ENCODE results near the gene FZD4. TPM values are rescaled to one million over a fixed set of nuclear protein-coding genes. Genes with fewer than 3 reads are reported as not detected.

FZD4 gene
- total RNA-seq (2013; cell fraction: nucleolus; rRNA removed) = 0.04 and 0.22 TPM in 2 replicates
- under 0.01 TPM in 1 of 2 replicates, not detected in the other for total RNA-seq (2014; rRNA removed)
- under 0.01 TPM in 1 of 2 replicates, not detected in the other for total RNA-seq (2014; rRNA removed; fragmentation: Illumina TruSeq; extraction: Trizol)
- total RNA-seq (2021) = 0.05 and 0.13 TPM in 2 replicates
- not detected for polyA plus RNA-seq (2011; ENCODE audit: low read depth)
- 0.01 TPM in 2 replicates for polyA plus RNA-seq (2011; rRNA removed)
- 0.03 TPM in 2 replicates for polyA plus RNA-seq (2011; cell fraction: cytosol; rRNA removed)
- polyA plus RNA-seq (2011; cell fraction: nucleus; rRNA removed) = 0.01 and 0.03 TPM in 2 replicates
- not detected in 2 replicates for polyA plus RNA-seq (2012)
- not detected in 2 replicates for polyA plus RNA-seq (2014; fragmentation: Illumina TruSeq; extraction: Trizol)
- polyA plus RNA-seq (2014; fragmentation: Nextera tagmentation; extraction: Ambion mirVana) = not detected
- 0.01 TPM in 1 of 2 replicates, not detected in the other for polyA plus RNA-seq (2014; rRNA removed)
- not detected for polyA plus RNA-seq (2016; fragmentation: Nextera tagmentation; extraction: Ambion mirVana)
- polyA minus RNA-seq (2011; rRNA and poly(A)+ RNA removed) = 0.05 and 0.07 TPM in 2 replicates
- 0.13 and 0.31 TPM in 2 replicates for polyA minus RNA-seq (2011; cell fraction: cytosol; rRNA and poly(A)+ RNA removed)
- polyA minus RNA-seq (2011; cell fraction: nucleus; rRNA and poly(A)+ RNA removed) = under 0.01 and 0.10 TPM in 2 replicates
- Bru-seq, nascent RNA = percentile 27 among the genes with signal in this experiment
- BruChase-seq, experiment 1, labeled RNA remaining after a 6-hour chase = percentile 25 among the genes with signal in this experiment
- percentile 32 among the genes with signal in this experiment for BruChase-seq, experiment 2, labeled RNA remaining after a 2-hour chase
- long read RNA-seq, experiment 1 = 0 reads
- long read RNA-seq, experiment 2 = 0 reads

DNA sequence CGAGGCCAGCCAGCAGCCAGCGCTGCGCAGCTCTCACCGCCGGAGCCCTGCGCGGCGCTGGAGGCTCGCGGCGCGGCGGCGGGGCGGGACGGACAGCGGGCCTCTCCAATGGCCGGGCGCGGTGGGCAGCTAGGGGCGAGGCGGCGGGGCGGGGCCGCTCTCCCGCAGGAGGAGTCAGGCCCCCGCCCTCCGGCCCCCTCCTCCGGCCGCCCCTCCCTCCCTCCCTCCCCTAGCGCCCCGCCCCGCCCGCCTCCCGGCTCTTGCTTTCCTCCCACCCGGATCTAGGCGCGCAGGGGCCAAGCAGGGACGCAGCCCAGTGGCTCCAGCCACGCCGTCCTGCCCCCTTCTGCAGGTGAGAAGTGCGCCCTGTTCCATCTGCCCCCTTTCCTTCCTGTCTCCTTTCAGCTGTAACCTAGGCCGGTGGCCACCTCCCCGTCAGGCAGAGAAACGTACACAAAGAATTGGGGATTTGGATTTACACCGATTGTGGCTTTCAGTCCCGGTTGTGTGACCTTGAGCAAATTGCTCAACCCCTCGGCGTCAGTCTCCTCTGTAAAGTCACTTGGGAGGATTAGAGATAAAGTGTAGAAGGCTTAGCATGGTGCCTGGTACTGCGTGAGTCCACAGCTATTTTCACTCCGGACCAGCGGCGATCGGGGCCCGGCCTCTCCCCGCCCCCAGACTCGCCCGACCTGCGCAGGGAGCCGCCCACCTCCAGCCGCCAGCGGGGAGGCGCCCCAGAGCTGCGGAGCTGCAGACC is at the start of gene FZD4:
TSS of gene FZD4 (minus strand) at position 35 of the 760 bp plus-strand sequence. CDS start 310 bp downstream, outside the sequence.
- CTCF ChIA-PET = interaction anchor here (1.0 kb wide), 1 partner anchor 335 kb away, joined by 3 read pairs; no protein-coding TSS in a partner anchor
- Histone ChIP-seq H3K27ac (ENCODE audit: control insufficient read depth, insufficient read depth) (no peak within 1 kb of the TSS), H3K79me2 (ENCODE audit: control insufficient read depth, insufficient read depth, low read length) (no peaks in the 10 kb centered on the region), H3K36me3 (ENCODE audit: control insufficient read depth in 2 of 2, insufficient read depth in 2 of 2, low read length in 1 of 2) (no peaks in the 10 kb centered on the region), H3K4me1 (ENCODE audit: control insufficient read depth, insufficient read depth, low read length) (no peaks in the 10 kb centered on the region; the same call in 1 of the 2 replicates), H3K27me3 (replicated peaks in 1 of 2; ENCODE audit: control insufficient read depth in 2 of 2, insufficient read depth in 2 of 2, low read length in 1 of 2) (peaks cover 3 to 9% of the 10 kb centered on the region in 2 experiments; a peak in 2 of 4 replicates), H3K4me3 (peak within 1 kb of the TSS; percentile 98), H3K9ac (ENCODE audit: control insufficient read depth, insufficient read depth, low read length) (no peak within 1 kb of the TSS; the same call in 1 of the 2 replicates), H2AFZ (ENCODE audit: control insufficient read depth, low read depth, low read length) (peak within 1 kb of the TSS; percentile 73), H4K20me1 (ENCODE audit: control insufficient read depth, insufficient read depth) (no peaks in the 10 kb centered on the region), H3K4me2 (ENCODE audit: control insufficient read depth, insufficient read depth) (peak within 1 kb of the TSS; percentile 88), H3K9me3 (replicated peaks; ENCODE audit: control insufficient read depth, insufficient read depth, low read length) (no peaks in the 10 kb centered on the region)
- ATAC-seq = peak; percentile 98
- no peak for FAIRE-seq
- intact Hi-C loops (cut with micrococcal nuclease; ENCODE audit: unreplicated experiment) (no loop called here), in situ Hi-C loops (cut with MboI) (no loop called here)
- peak; percentile 5 for DNase-seq (ENCODE audit: low read depth, low spot score)
- RAD21 ChIA-PET (ENCODE audit: unreplicated experiment) = interaction anchor here (0.6 to 1.5 kb wide), 3 partner anchors 16 to 155 kb away, joined by 3 to 5 read pairs (median 3); no protein-coding TSS in a partner anchor
- SMC1A ChIA-PET (ENCODE audit: uncharacterized antibody, unreplicated experiment) = interaction anchor here (0.6 to 1.1 kb wide), 3 partner anchors 16 to 466 kb away, joined by 3 read pairs; no protein-coding TSS in a partner anchor
- WGBS (ENCODE audit: insufficient coverage, insufficient replicate concordance, low lambda C conversion rate, missing lambda C conversion rate) = under 1% methylated on average over 49 of the region's 64 CpGs
- POLR2A ChIA-PET = no interaction called here
- no TSS peak for BruUV-seq (replicated peaks)
- TF ChIP-seq KDM1A (IDR thresholded peaks at IDR 0.05; ENCODE audit: borderline replicate concordance) (no peak), MYB (IDR thresholded peaks at IDR 0.05; ENCODE audit: borderline replicate concordance, low read depth, low read length) (no peak), ATF7 (IDR thresholded peaks at IDR 0.05; ENCODE audit: low read depth) (no peak), NFYB (IDR thresholded peaks at IDR 0.05; ENCODE audit: insufficient read depth, low read depth, low read length) (peak; percentile 80; the same call in 1 of the 2 replicates), SP1 (IDR thresholded peaks at IDR 0.05; ENCODE audit: low read depth, low read length) (peak; percentile 18), EED (IDR thresholded peaks at IDR 0.05; ENCODE audit: low read depth) (peak; percentile 26; the same call in 1 of the 2 replicates), IKZF1 (conservative IDR thresholded peaks at IDR 0.05) (no peak), SMC3 (IDR thresholded peaks at IDR 0.05; ENCODE audit: borderline replicate concordance, low read length) (0 out of 2 replicates have a peak, but pooled peaks have one; percentile 3), JUNB (IDR thresholded peaks at IDR 0.05) (no peak), CHD2 (IDR thresholded peaks at IDR 0.05; ENCODE audit: borderline replicate concordance, low read depth, low read length) (0 out of 2 replicates have a peak, but pooled peaks have one; percentile 28), FOS (IDR thresholded peaks at IDR 0.05; ENCODE audit: borderline replicate concordance, extremely low read depth, insufficient read length) (no peak), SMARCA5 (IDR thresholded peaks at IDR 0.05) (0 out of 2 replicates have a peak, but pooled peaks have one; percentile 34), TCF7 (IDR thresholded peaks at IDR 0.05; ENCODE audit: borderline replicate concordance) (no peak)
- TF ChIP-seq, protein P1, sequence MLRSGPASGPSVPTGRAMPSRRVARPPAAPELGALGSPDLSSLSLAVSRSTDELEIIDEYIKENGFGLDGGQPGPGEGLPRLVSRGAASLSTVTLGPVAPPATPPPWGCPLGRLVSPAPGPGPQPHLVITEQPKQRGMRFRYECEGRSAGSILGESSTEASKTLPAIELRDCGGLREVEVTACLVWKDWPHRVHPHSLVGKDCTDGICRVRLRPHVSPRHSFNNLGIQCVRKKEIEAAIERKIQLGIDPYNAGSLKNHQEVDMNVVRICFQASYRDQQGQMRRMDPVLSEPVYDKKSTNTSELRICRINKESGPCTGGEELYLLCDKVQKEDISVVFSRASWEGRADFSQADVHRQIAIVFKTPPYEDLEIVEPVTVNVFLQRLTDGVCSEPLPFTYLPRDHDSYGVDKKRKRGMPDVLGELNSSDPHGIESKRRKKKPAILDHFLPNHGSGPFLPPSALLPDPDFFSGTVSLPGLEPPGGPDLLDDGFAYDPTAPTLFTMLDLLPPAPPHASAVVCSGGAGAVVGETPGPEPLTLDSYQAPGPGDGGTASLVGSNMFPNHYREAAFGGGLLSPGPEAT (IDR thresholded peaks at IDR 0.05; ENCODE audit: low read depth) = no peak
- TF ChIP-seq, protein P2, sequence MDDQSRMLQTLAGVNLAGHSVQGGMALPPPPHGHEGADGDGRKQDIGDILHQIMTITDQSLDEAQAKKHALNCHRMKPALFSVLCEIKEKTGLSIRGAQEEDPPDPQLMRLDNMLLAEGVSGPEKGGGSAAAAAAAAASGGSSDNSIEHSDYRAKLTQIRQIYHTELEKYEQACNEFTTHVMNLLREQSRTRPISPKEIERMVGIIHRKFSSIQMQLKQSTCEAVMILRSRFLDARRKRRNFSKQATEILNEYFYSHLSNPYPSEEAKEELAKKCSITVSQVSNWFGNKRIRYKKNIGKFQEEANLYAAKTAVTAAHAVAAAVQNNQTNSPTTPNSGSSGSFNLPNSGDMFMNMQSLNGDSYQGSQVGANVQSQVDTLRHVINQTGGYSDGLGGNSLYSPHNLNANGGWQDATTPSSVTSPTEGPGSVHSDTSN (IDR thresholded peaks at IDR 0.05; ENCODE audit: insufficient replicate concordance, low read depth, low read length) = peak; percentile 92
- TF ChIP-seq, protein P3, sequence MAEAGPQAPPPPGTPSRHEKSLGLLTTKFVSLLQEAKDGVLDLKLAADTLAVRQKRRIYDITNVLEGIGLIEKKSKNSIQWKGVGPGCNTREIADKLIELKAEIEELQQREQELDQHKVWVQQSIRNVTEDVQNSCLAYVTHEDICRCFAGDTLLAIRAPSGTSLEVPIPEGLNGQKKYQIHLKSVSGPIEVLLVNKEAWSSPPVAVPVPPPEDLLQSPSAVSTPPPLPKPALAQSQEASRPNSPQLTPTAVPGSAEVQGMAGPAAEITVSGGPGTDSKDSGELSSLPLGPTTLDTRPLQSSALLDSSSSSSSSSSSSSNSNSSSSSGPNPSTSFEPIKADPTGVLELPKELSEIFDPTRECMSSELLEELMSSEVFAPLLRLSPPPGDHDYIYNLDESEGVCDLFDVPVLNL (IDR thresholded peaks at IDR 0.05; ENCODE audit: low read depth, low read length) = no peak

All from GM12878 (cell line).